Activated CD8-positive, alpha-beta memory T cell treated with anti-CD3 and anti-CD28 coated beads, Interleukin-2, amount 10 ng/mL, durations not matched to agents 7 days and 5 days (primary cell): ENCODE measurements around the gene FARP1. TPM values are rescaled to one million over a fixed set of nuclear protein-coding genes. Genes with fewer than 3 reads are reported as not detected.
"Not testable (repeated sequence)": the region's sequence is repeated elsewhere in the genome, so short reads cannot be mapped to it uniquely, and the experiment has no call there.

ENCODE experiments used
- ATAC-seq: fragments of 150-1000 bp; cut with Tn5 transposase; one replicate; pipeline ENCODE4 v1.10.0; 2021; ENCODE audit warnings: moderate library complexity
- CTCF ChIA-PET: fragments of 350-600 bp; sonication (Branson Sonifier 250); formaldehyde crosslinking; loops from one replicate; lab custom pipeline; 2021; ENCODE audit warnings: antibody characterized with exemption; lab: Charles Lee
- DNase-seq: peaks from one replicate; pipeline ENCODE4 v3.0.0-alpha.2; 2020
- H3K27ac Mint-ChIP-seq: one replicate; pipeline ENCODE4 v1.8.0; 2021; ENCODE audit warnings: mild to moderate bottlenecking, mixed read lengths
- H3K27me3 Mint-ChIP-seq: one replicate; pipeline ENCODE4 v1.8.0; 2021; ENCODE audit warnings: mixed read lengths
- H3K36me3 Mint-ChIP-seq: one replicate; pipeline ENCODE4 v1.8.0; 2021; ENCODE audit warnings: mild to moderate bottlenecking, mixed read lengths
- H3K4me1 Mint-ChIP-seq: one replicate; pipeline ENCODE4 v1.8.0; 2021; ENCODE audit warnings: mixed read lengths
- H3K4me3 Mint-ChIP-seq: one replicate; pipeline ENCODE4 v1.8.0; 2021; ENCODE audit warnings: mild to moderate bottlenecking, moderate library complexity, mixed read lengths
- H3K9me3 Mint-ChIP-seq: one replicate; pipeline ENCODE4 v1.8.0; 2022; ENCODE audit warnings: low read depth, mixed read lengths
- total RNA-seq, 2 experiments: library from RNA; stranded (reverse); gene quantifications; one replicate each; pipeline ENCODE4 v1.2.3, GENCODE V29; 2021

The FARP1 gene
- total RNA-seq, 2 experiments from 2014 or later: 0.44 to 0.87 TPM

- H3K36me3 Mint-ChIP-seq: no peaks in the 10 kb centered on the region
- DNase-seq (no peak), ATAC-seq (no peak)
- no peaks in the 10 kb centered on the region for H3K9me3 Mint-ChIP-seq
- H3K4me1 Mint-ChIP-seq: no peaks in the 10 kb centered on the region
- no peak overlapping the region for H3K27ac Mint-ChIP-seq
- CTCF ChIA-PET: no interaction called here
- peaks cover 4% of the 10 kb centered on the region for H3K27me3 Mint-ChIP-seq
- no peak overlapping the region for H3K4me3 Mint-ChIP-seq
Measured at GRCh38 chr13:98353750-98354149, 210.9 kb downstream of the FARP1 start.

- ATAC-seq (no peak), DNase-seq (no peak)
- H3K9me3 Mint-ChIP-seq: no peaks in the 10 kb centered on the region
- H3K4me1 Mint-ChIP-seq: no peaks in the 10 kb centered on the region
- no peak overlapping the region for H3K27ac Mint-ChIP-seq
- H3K36me3 Mint-ChIP-seq: no peaks in the 10 kb centered on the region
- peaks cover 4% of the 10 kb centered on the region for H3K27me3 Mint-ChIP-seq
- H3K4me3 Mint-ChIP-seq: no peak overlapping the region
- CTCF ChIA-PET: no interaction called here
Measured at GRCh38 chr13:98358937-98359336, 216.0 kb downstream of the FARP1 start.

GRCh38 chr13:98360545-98360944, 217.7 kb downstream of the FARP1 start:
- no peaks in the 10 kb centered on the region for H3K9me3 Mint-ChIP-seq
- no peaks in the 10 kb centered on the region for H3K4me1 Mint-ChIP-seq
- no peaks in the 10 kb centered on the region for H3K36me3 Mint-ChIP-seq
- CTCF ChIA-PET: no interaction called here
- peaks cover 3% of the 10 kb centered on the region for H3K27me3 Mint-ChIP-seq
- no peak for ATAC-seq
- H3K27ac Mint-ChIP-seq: no peak overlapping the region
- DNase-seq: no peak
- H3K4me3 Mint-ChIP-seq: no peak overlapping the region

GRCh38 chr13:98363326-98363725, 220.4 kb downstream of the FARP1 start:
- CTCF ChIA-PET: no interaction called here
- Mint-ChIP-seq H3K4me1 (no peaks in the 10 kb centered on the region), H3K9me3 (no peaks in the 10 kb centered on the region), H3K36me3 (no peaks in the 10 kb centered on the region), H3K4me3 (no peak overlapping the region), H3K27ac (no peak overlapping the region), H3K27me3 (peaks cover 7% of the 10 kb centered on the region)
- DNase-seq (no peak), ATAC-seq (no peak)

GRCh38 chr13:98364179-98364578, 221.3 kb downstream of the FARP1 start:
- H3K27me3 Mint-ChIP-seq: peaks cover 7% of the 10 kb centered on the region
- H3K4me1 Mint-ChIP-seq: no peaks in the 10 kb centered on the region
- no peak overlapping the region for H3K27ac Mint-ChIP-seq
- H3K9me3 Mint-ChIP-seq: no peaks in the 10 kb centered on the region
- no peak overlapping the region for H3K4me3 Mint-ChIP-seq
- ATAC-seq: no peak
- no peaks in the 10 kb centered on the region for H3K36me3 Mint-ChIP-seq
- CTCF ChIA-PET: no interaction called here
- DNase-seq: no peak

GRCh38 chr13:98364647-98365046, 221.8 kb downstream of the FARP1 start:
- H3K4me1 Mint-ChIP-seq: no peaks in the 10 kb centered on the region
- no peak for DNase-seq
- H3K27me3 Mint-ChIP-seq: peaks cover 7% of the 10 kb centered on the region
- CTCF ChIA-PET: no interaction called here
- H3K36me3 Mint-ChIP-seq: no peaks in the 10 kb centered on the region
- ATAC-seq: no peak
- no peak overlapping the region for H3K27ac Mint-ChIP-seq
- no peak overlapping the region for H3K4me3 Mint-ChIP-seq
- no peaks in the 10 kb centered on the region for H3K9me3 Mint-ChIP-seq

- no peaks in the 10 kb centered on the region for H3K9me3 Mint-ChIP-seq
- H3K4me3 Mint-ChIP-seq: no peak overlapping the region
- no peaks in the 10 kb centered on the region for H3K36me3 Mint-ChIP-seq
- no peak overlapping the region for H3K27ac Mint-ChIP-seq
- CTCF ChIA-PET: no interaction called here
- no peaks in the 10 kb centered on the region for H3K4me1 Mint-ChIP-seq
- peaks cover 7% of the 10 kb centered on the region for H3K27me3 Mint-ChIP-seq
- no peak for ATAC-seq
- DNase-seq: no peak
Measured at GRCh38 chr13:98365302-98365701, 222.4 kb downstream of the FARP1 start.

GRCh38 chr13:98366010-98366409, 223.1 kb downstream of the FARP1 start:
- Mint-ChIP-seq H3K27me3 (peaks cover 7% of the 10 kb centered on the region), H3K27ac (no peak overlapping the region), H3K4me3 (no peak overlapping the region), H3K9me3 (no peaks in the 10 kb centered on the region), H3K4me1 (no peaks in the 10 kb centered on the region), H3K36me3 (no peaks in the 10 kb centered on the region)
- CTCF ChIA-PET: no interaction called here
- ATAC-seq: no peak
- no peak for DNase-seq

GRCh38 chr13:98366443-98366842, 223.5 kb downstream of the FARP1 start:
- ATAC-seq (no peak), DNase-seq (no peak)
- peaks cover 7% of the 10 kb centered on the region for H3K27me3 Mint-ChIP-seq
- H3K4me3 Mint-ChIP-seq: no peak overlapping the region
- H3K36me3 Mint-ChIP-seq: no peaks in the 10 kb centered on the region
- H3K4me1 Mint-ChIP-seq: no peaks in the 10 kb centered on the region
- CTCF ChIA-PET: no interaction called here
- no peaks in the 10 kb centered on the region for H3K9me3 Mint-ChIP-seq
- H3K27ac Mint-ChIP-seq: no peak overlapping the region

- ATAC-seq: no peak
Measured at GRCh38 chr13:98366959-98367358, 224.1 kb downstream of the FARP1 start.

GRCh38 chr13:98368019-98368418, 225.1 kb downstream of the FARP1 start:
- Mint-ChIP-seq H3K4me3 (no peak overlapping the region), H3K9me3 (no peaks in the 10 kb centered on the region), H3K27ac (no peak overlapping the region), H3K36me3 (no peaks in the 10 kb centered on the region), H3K27me3 (peaks cover 7% of the 10 kb centered on the region), H3K4me1 (no peaks in the 10 kb centered on the region)
- ATAC-seq (no peak), DNase-seq (no peak)
- CTCF ChIA-PET: no interaction called here

More at GRCh38 chr13:98366959-98367358, 224.1 kb downstream of the FARP1 start:
- H3K9me3 Mint-ChIP-seq: no peaks in the 10 kb centered on the region
- CTCF ChIA-PET: no interaction called here
- H3K27me3 Mint-ChIP-seq: peaks cover 7% of the 10 kb centered on the region
- H3K27ac Mint-ChIP-seq: no peak overlapping the region
- no peak for DNase-seq
- H3K4me3 Mint-ChIP-seq: no peak overlapping the region
- no peaks in the 10 kb centered on the region for H3K4me1 Mint-ChIP-seq
- H3K36me3 Mint-ChIP-seq: no peaks in the 10 kb centered on the region

- H3K36me3 Mint-ChIP-seq, H3K4me1 Mint-ChIP-seq, H3K9me3 Mint-ChIP-seq, H3K27ac Mint-ChIP-seq, DNase-seq, CTCF ChIA-PET, ATAC-seq, H3K4me3 Mint-ChIP-seq, H3K27me3 Mint-ChIP-seq: not testable (repeated sequence)
Measured at GRCh38 chr13:98369520-98369919, 226.6 kb downstream of the FARP1 start.

GRCh38 chr13:98370261-98370660, 227.4 kb downstream of the FARP1 start:
- Mint-ChIP-seq H3K4me1 (no peaks in the 10 kb centered on the region), H3K4me3 (no peak overlapping the region), H3K27ac (no peak overlapping the region), H3K9me3 (no peaks in the 10 kb centered on the region), H3K27me3 (peaks cover 7% of the 10 kb centered on the region), H3K36me3 (no peaks in the 10 kb centered on the region)
- DNase-seq (no peak), ATAC-seq (no peak)
- CTCF ChIA-PET: no interaction called here

GRCh38 chr13:98370806-98371515, 228.1 kb downstream of the FARP1 start:
- no peak overlapping the region for H3K4me3 Mint-ChIP-seq
- no peaks in the 10 kb centered on the region for H3K4me1 Mint-ChIP-seq
- ATAC-seq: no peak
- CTCF ChIA-PET: no interaction called here
- no peaks in the 10 kb centered on the region for H3K36me3 Mint-ChIP-seq
- no peak overlapping the region for H3K27ac Mint-ChIP-seq
- H3K9me3 Mint-ChIP-seq: no peaks in the 10 kb centered on the region
- no peaks in the 10 kb centered on the region for H3K27me3 Mint-ChIP-seq
- no peak for DNase-seq
